ENCODE data around the gene PPP1R14B. TPM values are rescaled to one million over a fixed set of nuclear protein-coding genes. Genes with fewer than 3 reads are reported as not detected.

The PPP1R14B gene
- total RNA-seq, 1 experiment from 2014 or later = 413 TPM

GRCh38 chr11:64238076-64238475, 8.7 kb downstream of the PPP1R14B start:
- DNase-seq (ENCODE audit: low read depth) = no peak
- in situ Hi-C loops (cut with HindIII; ENCODE audit: low pct_unique_long_range_greater_than_20kb, low sequenced_read_pairs) = no loop called here

GRCh38 chr11:64237484-64237951, 9.2 kb downstream of the PPP1R14B start:
- in situ Hi-C loops (cut with HindIII; ENCODE audit: low pct_unique_long_range_greater_than_20kb, low sequenced_read_pairs) = no loop called here
- no peak for DNase-seq (ENCODE audit: low read depth)

DNA sequence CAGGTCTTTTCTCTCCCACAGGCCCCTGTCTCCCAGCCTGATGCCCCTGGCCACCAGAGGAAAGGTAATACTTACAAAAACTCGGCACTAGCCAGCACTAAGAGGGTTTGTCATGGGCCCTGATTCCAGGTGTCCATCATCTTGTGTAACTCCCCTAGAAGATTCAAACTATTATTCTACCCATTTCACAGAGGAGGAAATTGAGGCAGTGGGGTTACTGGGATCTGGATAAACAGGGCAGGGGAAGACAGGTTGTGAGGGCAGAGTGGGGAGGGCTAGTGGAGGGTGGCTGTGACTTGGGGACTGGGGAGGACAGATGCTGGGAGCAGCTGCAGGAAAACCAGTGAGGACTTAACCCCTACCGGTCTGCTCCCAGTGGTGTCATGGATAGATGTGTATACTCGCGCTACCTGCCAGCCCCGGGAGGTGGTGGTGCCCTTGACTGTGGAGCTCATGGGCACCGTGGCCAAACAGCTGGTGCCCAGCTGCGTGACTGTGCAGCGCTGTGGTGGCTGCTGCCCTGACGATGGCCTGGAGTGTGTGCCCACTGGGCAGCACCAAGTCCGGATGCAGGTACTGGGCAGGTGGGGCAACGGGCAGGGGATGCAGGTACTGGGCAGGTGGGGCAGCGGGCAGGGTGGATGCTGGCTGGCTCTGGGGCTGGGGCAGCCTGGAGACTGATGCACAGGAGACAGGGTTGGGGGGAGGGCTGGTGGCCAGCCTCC, 11.1 kb downstream of the PPP1R14B start:
- DNase-seq (ENCODE audit: low read depth) = no peak
- in situ Hi-C loops (cut with HindIII; ENCODE audit: low pct_unique_long_range_greater_than_20kb, low sequenced_read_pairs) = no loop called here

- peak; percentile 59 for DNase-seq (ENCODE audit: low read depth)
- in situ Hi-C loops (cut with HindIII; ENCODE audit: low pct_unique_long_range_greater_than_20kb, low sequenced_read_pairs) = no loop called here
Observed at GRCh38 chr11:64234647-64235379, 11.9 kb downstream of the PPP1R14B start.

GRCh38 chr11:64233913-64234586, 12.7 kb downstream of the PPP1R14B start, which contains the start of gene VEGFB:
Gene VEGFB (plus strand): TSS chr11:64234584. CDS start chr11:64234834, 250 bp downstream.
- in situ Hi-C loops (cut with HindIII; ENCODE audit: low pct_unique_long_range_greater_than_20kb, low sequenced_read_pairs) = no loop called here

GRCh38 chr11:64232967-64233315, 13.8 kb downstream of the PPP1R14B start:
- no peak for DNase-seq (ENCODE audit: low read depth)
- in situ Hi-C loops (cut with HindIII; ENCODE audit: low pct_unique_long_range_greater_than_20kb, low sequenced_read_pairs) = no loop called here

More at GRCh38 chr11:64233913-64234586, 12.7 kb downstream of the PPP1R14B start, which contains the start of gene VEGFB:
- peak; percentile 54 for DNase-seq (ENCODE audit: low read depth)

- in situ Hi-C loops (cut with HindIII; ENCODE audit: low pct_unique_long_range_greater_than_20kb, low sequenced_read_pairs) = no loop called here
Observed at GRCh38 chr11:64232182-64232966, 14.4 kb downstream of the PPP1R14B start.

DNA sequence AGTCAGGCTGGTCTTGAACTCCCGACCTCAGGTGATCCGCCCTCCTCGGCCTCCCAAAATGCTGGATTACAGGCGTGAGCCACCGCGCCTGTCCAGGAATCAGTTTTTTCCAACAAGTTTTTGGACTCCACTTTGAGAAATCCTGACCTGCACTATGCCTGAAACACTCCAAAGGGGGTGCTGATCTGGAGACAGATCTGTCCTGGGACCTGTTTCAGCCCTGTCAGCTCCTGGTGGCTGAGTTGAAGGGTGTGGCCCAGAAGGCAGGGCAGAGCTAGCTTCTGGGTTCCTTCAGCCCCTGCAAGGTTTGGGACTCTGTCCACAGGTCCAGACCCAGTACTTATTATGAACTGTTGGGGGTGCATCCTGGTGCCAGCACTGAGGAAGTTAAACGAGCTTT, 15.2 kb downstream of the PPP1R14B start:
- DNase-seq (ENCODE audit: low read depth) = no peak
- in situ Hi-C loops (cut with HindIII; ENCODE audit: low pct_unique_long_range_greater_than_20kb, low sequenced_read_pairs) = no loop called here

More at GRCh38 chr11:64232182-64232966, 14.4 kb downstream of the PPP1R14B start:
- no peak for DNase-seq (ENCODE audit: low read depth)

GRCh38 chr11:64230985-64231365, 15.8 kb downstream of the PPP1R14B start:
- in situ Hi-C loops (cut with HindIII; ENCODE audit: low pct_unique_long_range_greater_than_20kb, low sequenced_read_pairs) = no loop called here
- DNase-seq (ENCODE audit: low read depth) = no peak

- peak; percentile 92 for DNase-seq (ENCODE audit: low read depth)
- in situ Hi-C loops (cut with HindIII; ENCODE audit: low pct_unique_long_range_greater_than_20kb, low sequenced_read_pairs) = no loop called here
Observed at GRCh38 chr11:64230171-64230984, 16.4 kb downstream of the PPP1R14B start, which contains the start of gene DNAJC4. Gene DNAJC4 (plus strand): TSS chr11:64230548. CDS start chr11:64230855, 307 bp downstream.

DNA sequence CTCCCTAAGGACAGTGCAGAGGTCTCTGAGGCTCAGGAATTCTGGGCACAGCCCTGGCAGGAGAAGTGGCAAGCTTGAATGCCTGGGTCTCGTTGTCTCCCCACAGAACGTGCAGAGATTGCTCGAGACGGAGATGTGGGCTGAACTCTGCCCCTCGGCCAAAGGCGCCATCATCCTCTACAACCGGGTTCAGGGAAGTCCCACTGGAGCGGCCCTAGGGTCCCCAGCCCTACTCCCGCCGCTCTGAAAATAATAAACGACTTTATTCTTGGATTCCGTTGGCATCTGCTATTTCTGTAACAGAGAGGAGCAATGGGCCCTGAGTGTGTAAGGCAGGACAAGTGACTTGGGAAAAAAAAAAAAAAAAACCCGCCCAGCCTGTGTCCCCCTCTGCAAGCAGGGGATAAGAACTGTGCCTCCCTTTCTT, 17.0 kb downstream of the PPP1R14B start:
- DNase-seq (ENCODE audit: low read depth) = no peak
- in situ Hi-C loops (cut with HindIII; ENCODE audit: low pct_unique_long_range_greater_than_20kb, low sequenced_read_pairs) = no loop called here

DNA sequence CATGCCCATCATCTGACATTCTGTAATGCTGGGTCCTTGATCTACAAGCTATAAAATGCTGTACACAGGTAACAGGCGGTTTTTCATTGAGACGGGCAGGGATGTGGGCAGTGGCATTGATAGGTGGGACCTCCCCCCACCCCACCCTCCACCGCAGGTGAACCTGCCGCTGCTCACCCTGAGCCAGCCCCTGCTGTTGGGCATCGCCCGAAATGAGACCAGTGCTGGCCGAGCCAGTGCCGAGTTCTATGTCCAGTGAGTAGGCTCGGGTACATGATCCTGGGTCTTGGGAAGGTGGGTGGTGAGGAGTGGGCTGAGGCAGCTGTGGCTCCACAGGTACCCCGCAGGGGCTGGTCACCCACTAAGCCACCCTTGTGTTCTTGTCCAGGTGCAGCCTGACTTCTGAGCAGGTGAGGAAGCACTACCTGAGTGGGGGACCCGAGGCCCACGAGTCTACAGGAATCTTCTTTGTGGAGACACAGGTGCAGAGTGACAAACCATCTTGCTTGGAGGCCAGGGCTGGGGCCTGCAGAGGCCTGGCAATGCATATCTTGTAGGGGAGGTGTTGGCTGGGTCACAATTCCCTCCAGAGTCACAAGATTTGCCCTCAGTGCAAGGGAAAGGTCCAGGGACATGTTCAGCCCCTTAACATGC, 17.5 kb downstream of the PPP1R14B start:
- DNase-seq (ENCODE audit: low read depth) = no peak
- in situ Hi-C loops (cut with HindIII; ENCODE audit: low pct_unique_long_range_greater_than_20kb, low sequenced_read_pairs) = no loop called here

DNA sequence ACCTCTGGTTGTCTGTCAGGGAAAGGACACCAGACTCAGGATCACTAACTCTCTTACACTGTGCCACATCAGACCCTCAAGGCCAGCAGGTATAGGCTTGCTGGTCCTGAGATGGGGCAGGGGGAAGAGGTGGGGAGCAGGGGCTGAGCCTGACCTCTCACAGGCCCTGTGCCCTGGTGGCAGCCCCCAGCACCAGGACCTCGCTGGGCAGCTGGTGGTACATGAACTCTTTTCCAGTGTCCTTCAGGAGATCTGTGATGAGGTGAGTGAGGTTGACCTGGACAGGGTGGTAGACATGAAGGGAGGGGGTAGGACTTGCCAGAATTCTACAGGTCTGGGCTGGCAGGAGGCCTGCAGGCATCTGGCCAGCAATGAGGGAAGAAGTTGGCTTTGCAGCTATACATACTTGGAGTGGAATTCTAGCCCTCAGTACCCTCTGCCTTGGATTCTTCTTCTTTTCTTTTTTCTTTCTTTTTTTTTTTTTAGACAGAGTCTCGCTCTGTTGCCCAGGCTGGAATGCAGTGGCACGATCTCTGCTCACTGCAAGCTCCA, 19.3 kb downstream of the PPP1R14B start:
- in situ Hi-C loops (cut with HindIII; ENCODE audit: low pct_unique_long_range_greater_than_20kb, low sequenced_read_pairs) = no loop called here
- DNase-seq (ENCODE audit: low read depth) = no peak

GRCh38 chr11:64226507-64227051, 20.2 kb downstream of the PPP1R14B start:
- DNase-seq (ENCODE audit: low read depth) = peak; percentile 46
- in situ Hi-C loops (cut with HindIII; ENCODE audit: low pct_unique_long_range_greater_than_20kb, low sequenced_read_pairs) = no loop called here

- peak; percentile 77 for DNase-seq (ENCODE audit: low read depth)
- in situ Hi-C loops (cut with HindIII; ENCODE audit: low pct_unique_long_range_greater_than_20kb, low sequenced_read_pairs) = no loop called here
Observed at GRCh38 chr11:64225608-64226506, 20.9 kb downstream of the PPP1R14B start, which contains the start of the genes NUDT22 and TRPT1. Gene NUDT22 (plus strand): TSS chr11:64226274. CDS start chr11:64226653, 379 bp downstream. Gene TRPT1 (minus strand): TSS chr11:64226186. CDS start chr11:64225860, 326 bp downstream.

Data from Caki2 (cell line).